Measurements from ENCODE around the gene TPCN2. TPM values are rescaled to one million over a fixed set of nuclear protein-coding genes. Genes with fewer than 3 reads are reported as not detected.

The TPCN2 gene
- total RNA-seq, 1 donor from 2014 or later = 31.4 TPM

DNA sequence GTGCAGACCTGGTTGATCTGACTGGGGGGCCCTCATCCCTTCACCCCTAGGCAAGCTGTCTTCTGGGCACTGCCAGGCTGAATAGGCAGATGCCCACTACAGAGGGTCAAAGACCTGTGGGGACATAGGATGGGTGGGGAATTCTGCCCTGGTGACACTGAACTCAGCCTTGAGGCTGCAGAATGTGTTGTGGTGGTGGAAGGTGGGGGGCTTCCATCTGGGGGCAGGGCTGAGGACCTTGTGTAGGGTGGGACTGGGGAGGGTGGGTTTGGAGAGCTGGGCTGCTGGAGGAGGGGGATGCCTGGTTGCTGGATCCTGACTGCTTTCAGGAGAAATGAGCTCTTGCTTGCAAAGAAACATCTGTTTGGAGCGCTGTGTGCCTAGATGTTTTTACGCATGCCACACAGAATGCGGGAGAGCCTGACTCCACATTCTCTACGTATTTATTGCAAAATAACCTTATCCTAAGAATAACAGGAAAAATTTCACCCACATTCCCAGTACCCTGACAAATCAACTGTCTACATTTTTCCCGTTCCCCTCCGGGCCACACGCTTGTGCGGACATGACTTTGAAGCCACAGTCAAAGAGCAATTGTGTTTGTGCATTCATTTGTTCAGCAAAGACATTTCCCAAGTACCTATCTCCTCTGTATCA is 125.3 kb downstream of the TPCN2 start:
- H3K27me3 Mint-ChIP-seq (ENCODE audit: unreplicated experiment) = peaks cover 3% of the 10 kb centered on the region
- no peaks in the 10 kb centered on the region for H3K36me3 Mint-ChIP-seq (ENCODE audit: low read depth, unreplicated experiment)
- H3K4me1 Mint-ChIP-seq (ENCODE audit: unreplicated experiment) = no peaks in the 10 kb centered on the region
- H3K4me3 Mint-ChIP-seq (ENCODE audit: unreplicated experiment) = no peak overlapping the region
- H3K27ac Mint-ChIP-seq (ENCODE audit: unreplicated experiment) = no peak overlapping the region
- DNase-seq (ENCODE audit: low spot score) = no peak
- no peaks in the 10 kb centered on the region for H3K9me3 Mint-ChIP-seq (ENCODE audit: unreplicated experiment)
- TF ChIP-seq, protein P1, sequence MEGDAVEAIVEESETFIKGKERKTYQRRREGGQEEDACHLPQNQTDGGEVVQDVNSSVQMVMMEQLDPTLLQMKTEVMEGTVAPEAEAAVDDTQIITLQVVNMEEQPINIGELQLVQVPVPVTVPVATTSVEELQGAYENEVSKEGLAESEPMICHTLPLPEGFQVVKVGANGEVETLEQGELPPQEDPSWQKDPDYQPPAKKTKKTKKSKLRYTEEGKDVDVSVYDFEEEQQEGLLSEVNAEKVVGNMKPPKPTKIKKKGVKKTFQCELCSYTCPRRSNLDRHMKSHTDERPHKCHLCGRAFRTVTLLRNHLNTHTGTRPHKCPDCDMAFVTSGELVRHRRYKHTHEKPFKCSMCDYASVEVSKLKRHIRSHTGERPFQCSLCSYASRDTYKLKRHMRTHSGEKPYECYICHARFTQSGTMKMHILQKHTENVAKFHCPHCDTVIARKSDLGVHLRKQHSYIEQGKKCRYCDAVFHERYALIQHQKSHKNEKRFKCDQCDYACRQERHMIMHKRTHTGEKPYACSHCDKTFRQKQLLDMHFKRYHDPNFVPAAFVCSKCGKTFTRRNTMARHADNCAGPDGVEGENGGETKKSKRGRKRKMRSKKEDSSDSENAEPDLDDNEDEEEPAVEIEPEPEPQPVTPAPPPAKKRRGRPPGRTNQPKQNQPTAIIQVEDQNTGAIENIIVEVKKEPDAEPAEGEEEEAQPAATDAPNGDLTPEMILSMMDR (IDR thresholded peaks at IDR 0.05; ENCODE audit: unreplicated experiment) = no peak

DNA sequence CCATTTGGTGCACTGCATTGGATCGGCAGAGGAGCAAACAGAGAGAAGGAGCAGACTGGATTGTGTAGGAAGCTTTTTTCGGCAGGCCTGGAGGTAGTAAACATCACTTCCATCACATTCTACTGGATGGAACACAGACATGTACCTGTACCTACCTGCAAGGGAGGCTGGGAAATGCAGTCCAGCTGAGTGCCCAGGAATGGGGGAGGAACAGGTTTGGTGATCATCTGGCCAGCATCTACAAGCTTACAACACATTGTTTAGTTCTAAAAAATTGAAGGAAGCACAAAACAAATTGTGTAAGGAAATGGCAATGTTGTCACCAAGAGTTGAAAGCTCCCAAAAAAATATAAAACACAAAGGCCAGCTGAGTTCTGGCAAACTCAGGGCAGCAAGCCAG is 126.1 kb downstream of the TPCN2 start:
- Mint-ChIP-seq H3K4me3 (ENCODE audit: unreplicated experiment) (no peak overlapping the region), H3K4me1 (ENCODE audit: unreplicated experiment) (no peaks in the 10 kb centered on the region), H3K9me3 (ENCODE audit: unreplicated experiment) (no peaks in the 10 kb centered on the region), H3K27me3 (ENCODE audit: unreplicated experiment) (peaks cover 2% of the 10 kb centered on the region), H3K36me3 (ENCODE audit: low read depth, unreplicated experiment) (no peaks in the 10 kb centered on the region), H3K27ac (ENCODE audit: unreplicated experiment) (no peak overlapping the region)
- TF ChIP-seq, protein P1 (IDR thresholded peaks at IDR 0.05; ENCODE audit: unreplicated experiment) = no peak
- DNase-seq (ENCODE audit: low spot score) = no peak

DNA sequence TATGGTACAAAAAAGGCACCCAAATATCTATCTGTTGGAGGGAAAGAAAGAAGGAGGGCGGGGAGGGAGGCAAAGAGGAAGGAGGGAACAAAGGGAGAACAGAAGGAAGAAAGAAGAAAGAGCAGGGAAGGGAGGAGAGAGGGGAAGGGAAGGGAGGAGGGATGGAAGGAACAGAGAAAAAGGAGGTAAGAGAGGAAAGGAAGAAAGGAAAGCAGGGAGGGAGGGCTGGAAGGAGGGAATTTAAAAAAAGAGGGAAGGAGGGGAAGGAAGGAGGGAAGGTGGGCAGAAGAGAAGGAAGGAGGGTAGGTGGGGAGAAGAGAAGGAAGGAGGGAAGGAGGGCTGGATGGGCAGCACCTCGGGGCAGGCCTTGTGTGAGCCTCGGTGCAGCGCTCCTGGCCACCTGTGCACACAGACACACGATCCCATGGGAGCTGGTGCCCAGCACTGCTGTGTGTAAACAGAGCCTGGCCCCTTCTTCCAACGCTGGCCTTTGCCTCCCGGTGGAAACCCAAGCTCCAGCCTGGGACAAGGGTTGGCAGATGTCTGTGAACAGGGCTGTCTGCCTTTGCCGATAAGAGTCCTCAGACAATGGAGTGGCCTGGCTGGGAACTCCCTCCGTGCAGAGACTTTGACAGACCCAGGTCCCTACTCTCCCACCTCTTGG is 130.2 kb downstream of the TPCN2 start:
- Mint-ChIP-seq H3K9me3 (ENCODE audit: unreplicated experiment) (no peaks in the 10 kb centered on the region), H3K27ac (ENCODE audit: unreplicated experiment) (no peak overlapping the region), H3K4me3 (ENCODE audit: unreplicated experiment) (no peak overlapping the region), H3K36me3 (ENCODE audit: low read depth, unreplicated experiment) (no peaks in the 10 kb centered on the region), H3K4me1 (ENCODE audit: unreplicated experiment) (peaks cover 9% of the 10 kb centered on the region), H3K27me3 (ENCODE audit: unreplicated experiment) (peaks cover 9% of the 10 kb centered on the region)
- TF ChIP-seq, protein P1 (IDR thresholded peaks at IDR 0.05; ENCODE audit: unreplicated experiment) = no peak
- DNase-seq (ENCODE audit: low spot score) = no peak

DNA sequence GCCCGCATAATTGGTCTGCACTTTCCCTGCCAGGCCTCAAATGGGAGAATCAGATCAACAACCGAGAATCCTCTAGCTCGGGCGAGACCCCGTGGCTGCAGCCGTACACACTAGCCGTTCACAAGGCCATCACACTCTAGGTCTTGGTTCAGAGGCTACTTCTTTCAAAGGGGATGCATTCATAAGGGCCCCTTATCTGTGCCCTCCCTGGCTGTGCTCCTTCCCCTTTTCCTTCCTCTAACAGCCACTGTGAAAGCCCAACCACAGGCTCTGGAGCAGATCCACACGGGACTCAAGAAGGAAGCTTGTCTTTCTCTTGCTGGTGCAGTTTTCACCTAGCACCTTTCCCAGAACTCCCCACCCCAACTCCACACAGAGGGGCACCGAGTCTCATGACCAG is 131.5 kb downstream of the TPCN2 start:
- TF ChIP-seq, protein P1 (IDR thresholded peaks at IDR 0.05; ENCODE audit: unreplicated experiment) = no peak
- H3K27ac Mint-ChIP-seq (ENCODE audit: unreplicated experiment) = no peak overlapping the region
- no peak overlapping the region for H3K4me3 Mint-ChIP-seq (ENCODE audit: unreplicated experiment)

DNA sequence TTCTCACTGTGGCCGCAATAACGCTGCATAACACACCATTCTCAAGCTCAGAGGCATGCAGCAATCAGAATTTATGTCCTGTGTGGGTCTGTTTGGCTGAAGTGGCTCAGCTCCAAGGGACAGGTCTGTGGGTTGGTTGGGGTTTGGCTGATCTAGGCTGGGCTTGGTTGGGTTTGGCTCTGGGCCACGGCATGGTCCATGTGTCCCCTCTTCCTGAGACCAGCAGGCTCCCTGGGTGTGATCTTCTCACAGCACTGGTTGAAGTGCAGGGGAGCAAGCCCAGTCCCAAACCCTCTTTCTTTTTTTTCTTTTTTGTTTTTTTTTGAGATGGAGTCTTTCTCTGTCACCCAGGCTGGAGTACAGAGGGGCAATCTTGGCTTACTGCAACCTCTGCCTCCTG is 132.0 kb downstream of the TPCN2 start:
- TF ChIP-seq, protein P1 (IDR thresholded peaks at IDR 0.05; ENCODE audit: unreplicated experiment) = no peak
- no peak overlapping the region for H3K27ac Mint-ChIP-seq (ENCODE audit: unreplicated experiment)
- H3K4me1 Mint-ChIP-seq (ENCODE audit: unreplicated experiment) = peaks cover 9% of the 10 kb centered on the region
- no peak overlapping the region for H3K4me3 Mint-ChIP-seq (ENCODE audit: unreplicated experiment)
- no peaks in the 10 kb centered on the region for H3K9me3 Mint-ChIP-seq (ENCODE audit: unreplicated experiment)
- DNase-seq (ENCODE audit: low spot score) = no peak
- H3K36me3 Mint-ChIP-seq (ENCODE audit: low read depth, unreplicated experiment) = no peaks in the 10 kb centered on the region
- peaks cover 9% of the 10 kb centered on the region for H3K27me3 Mint-ChIP-seq (ENCODE audit: unreplicated experiment)

More for the DNA sequence above, 131.5 kb downstream of the TPCN2 start:
- no peak for DNase-seq (ENCODE audit: low spot score)
- H3K27me3 Mint-ChIP-seq (ENCODE audit: unreplicated experiment) = peaks cover 9% of the 10 kb centered on the region
- no peaks in the 10 kb centered on the region for H3K36me3 Mint-ChIP-seq (ENCODE audit: low read depth, unreplicated experiment)
- no peaks in the 10 kb centered on the region for H3K9me3 Mint-ChIP-seq (ENCODE audit: unreplicated experiment)
- peaks cover 9% of the 10 kb centered on the region for H3K4me1 Mint-ChIP-seq (ENCODE audit: unreplicated experiment)
